ENCODE results near the gene HPS3.
"Not testable (repeated sequence)": the region's sequence is repeated elsewhere in the genome, so short reads cannot be mapped to it uniquely, and the experiment has no call there.

Gene HPS3

GRCh38 chr3:149196805-149197592, 67.6 kb downstream of the HPS3 start:
- not testable (repeated sequence) for DNase-seq

GRCh38 chr3:149197669-149198068, 68.2 kb downstream of the HPS3 start:
- no peak for DNase-seq

GRCh38 chr3:149198611-149199010, 69.2 kb downstream of the HPS3 start:
- DNase-seq, result no peak

DNA sequence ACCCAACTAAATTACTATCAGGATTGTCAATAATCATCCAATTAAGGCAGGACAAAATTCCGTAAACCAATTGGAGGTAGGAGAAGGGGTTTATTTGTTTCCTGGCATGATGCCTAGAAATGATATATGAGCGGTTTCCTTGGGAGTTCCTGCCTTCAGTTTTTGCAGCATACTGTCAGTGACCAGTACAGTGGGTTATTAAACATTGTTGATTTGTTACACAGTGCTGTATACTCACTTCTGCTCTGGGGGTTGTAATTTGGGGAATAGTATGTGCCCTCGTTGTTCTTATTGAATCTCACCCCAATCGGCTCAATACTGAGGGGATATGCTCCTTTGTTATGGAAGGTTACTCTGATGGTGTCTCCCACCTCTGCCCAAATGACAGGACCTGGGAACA, 70.0 kb downstream of the HPS3 start:
- DNase-seq, result no peak

DNA sequence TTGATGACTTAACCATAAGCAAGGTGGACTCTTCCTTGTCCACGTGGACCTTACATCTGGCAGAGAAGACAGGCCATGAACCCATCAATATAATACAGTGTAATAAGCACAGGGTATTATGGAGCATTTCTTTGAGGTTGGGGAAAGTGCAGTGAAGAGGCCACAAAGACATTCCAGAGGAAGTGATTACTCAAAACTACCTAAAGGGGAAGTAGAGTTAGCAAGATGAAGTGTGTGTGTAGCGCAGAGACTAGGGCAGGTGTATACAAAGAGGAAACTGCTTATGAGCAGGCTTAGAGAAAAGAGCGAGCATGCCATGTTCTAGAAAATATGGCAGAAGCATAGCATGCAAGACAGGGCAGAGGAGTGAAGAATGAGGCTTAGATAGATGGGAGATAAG, 74.3 kb downstream of the HPS3 start:
- peak; percentile 69 for DNase-seq

GRCh38 chr3:149204390-149204991, 75.1 kb downstream of the HPS3 start:
- no peak for DNase-seq

DNA sequence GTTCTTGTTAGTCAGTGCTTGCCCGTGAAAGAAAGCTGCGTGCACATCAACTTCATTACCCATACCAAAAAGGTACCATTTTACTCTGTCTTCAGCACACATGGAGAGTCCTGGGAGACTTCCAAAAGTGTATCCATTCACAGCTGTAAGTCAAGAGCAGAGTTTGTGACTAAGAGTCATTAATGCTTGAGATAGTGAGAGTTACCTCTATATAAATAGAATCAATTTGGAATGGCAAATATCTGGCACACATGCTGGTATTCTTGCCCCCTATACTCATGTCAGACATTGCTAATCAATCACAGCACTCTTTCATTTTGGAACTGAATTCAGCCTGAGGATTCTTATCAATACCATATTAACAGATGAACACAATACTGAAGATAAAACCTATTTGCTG, 78.0 kb downstream of the HPS3 start:
- no peak for DNase-seq

DNA sequence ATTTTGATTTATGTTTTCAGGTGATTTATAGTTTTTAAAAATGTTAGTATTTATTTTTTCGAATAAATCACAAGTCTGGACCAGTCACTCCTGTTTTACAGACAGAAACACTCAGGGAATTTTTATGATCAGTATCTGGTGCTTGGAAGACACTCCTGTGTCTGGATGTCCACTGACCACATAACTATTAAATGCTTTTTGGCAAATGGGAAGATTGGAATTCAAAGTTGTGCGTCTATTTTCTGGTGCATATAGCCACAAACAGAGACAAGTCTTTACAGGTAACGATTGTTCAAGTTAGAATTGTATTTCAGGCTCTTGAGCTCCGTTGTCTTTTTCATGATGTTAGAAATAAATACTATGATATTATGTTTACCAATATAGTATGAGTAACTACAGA, 80.0 kb downstream of the HPS3 start:
- DNase-seq, result no peak

GRCh38 chr3:149212386-149212785, 82.9 kb downstream of the HPS3 start:
- DNase-seq, result no peak

GRCh38 chr3:149214702-149215101, 85.3 kb downstream of the HPS3 start:
- DNase-seq, result no peak

DNA sequence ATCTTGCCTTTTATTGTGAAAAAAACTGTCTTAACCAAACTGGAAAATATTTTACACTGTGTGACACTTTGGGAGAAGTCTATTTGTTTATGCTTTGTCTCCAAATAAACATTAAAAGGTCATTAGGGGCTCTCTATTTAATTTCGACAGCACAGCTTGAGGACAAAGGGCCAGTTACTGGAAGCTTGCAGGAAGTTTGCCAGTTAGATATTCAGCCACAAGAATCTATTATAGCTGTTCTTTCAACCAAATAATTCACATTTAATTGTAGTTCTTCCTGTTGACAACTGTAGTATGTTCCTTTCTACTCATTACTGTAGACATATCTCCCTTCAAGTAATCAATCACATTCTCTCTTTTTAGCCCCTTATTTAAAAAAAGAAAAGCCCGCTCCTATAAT, 86.1 kb downstream of the HPS3 start:
- no peak for DNase-seq

DNA sequence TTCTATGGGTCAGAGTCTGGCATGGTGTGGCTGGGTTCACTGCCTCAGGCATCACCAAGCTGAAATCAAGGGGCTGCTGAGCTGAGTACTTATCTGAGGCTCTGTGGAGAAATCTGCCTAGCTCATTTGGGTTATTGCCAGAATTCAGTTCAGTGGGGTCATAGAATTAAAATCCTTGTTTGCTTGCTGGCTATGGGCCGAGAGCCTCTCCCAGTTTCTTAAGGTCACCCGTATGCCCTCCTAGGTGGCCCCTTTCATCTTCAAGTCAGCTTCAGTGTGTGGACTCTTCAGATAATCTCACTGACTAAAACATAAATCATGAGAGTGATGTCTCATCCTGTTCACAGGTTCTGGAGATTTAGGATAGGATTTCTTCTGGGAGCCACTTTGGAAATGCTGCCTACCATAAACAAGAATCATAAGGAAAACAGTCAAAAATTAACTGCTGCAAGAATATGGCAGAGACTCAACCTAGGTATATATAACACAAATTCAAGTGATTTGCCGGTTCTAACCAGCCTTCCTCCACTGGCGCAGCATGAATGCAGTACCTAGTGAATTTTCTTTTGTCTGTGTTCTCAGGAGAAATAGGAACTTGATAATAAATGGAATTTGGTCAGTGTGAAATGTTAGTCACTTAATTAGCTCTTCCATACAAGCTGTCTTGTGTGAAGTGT, 86.9 kb downstream of the HPS3 start:
- DNase-seq, result no peak

- DNase-seq, result no peak
These were observed 87.9 kb downstream of the HPS3 start for GRCh38 chr3:149217347-149217746.

GRCh38 chr3:149219380-149220121, 90.1 kb downstream of the HPS3 start:
- DNase-seq, result not testable (repeated sequence)

DNA sequence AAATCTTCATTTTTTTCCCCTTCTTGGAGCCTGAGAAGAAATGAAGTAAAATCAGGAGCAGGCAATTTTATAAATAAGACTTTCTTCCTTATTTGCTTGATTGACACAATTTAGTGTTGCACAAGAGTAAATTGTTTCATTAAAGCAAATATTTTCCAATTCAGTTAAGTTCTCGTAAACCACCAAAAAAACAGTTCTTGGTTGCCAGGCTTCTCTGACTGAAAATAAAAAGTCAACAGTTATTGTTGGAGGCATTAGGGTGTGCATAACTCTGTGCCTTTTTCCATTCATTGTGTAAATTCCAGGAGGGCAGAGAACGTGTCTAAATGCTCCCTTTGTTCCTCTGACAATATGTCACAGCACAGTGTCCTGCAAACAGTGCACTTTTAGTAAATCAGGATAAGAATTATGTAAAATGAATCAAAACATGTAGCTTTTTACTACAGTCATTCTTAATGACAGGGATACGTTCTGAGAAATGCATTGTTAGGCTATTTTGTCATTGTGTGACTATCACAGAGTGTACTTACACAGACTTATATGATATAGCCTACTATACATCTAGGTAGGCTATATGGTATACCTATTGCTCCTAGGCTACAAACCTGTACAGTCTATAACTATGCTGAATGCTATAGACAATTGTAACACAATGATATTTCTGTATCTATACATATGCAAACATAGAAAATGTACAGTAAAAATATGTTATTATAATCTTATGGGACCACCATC, 92.5 kb downstream of the HPS3 start, which contains the start of gene CP:
Gene CP, minus strand, starts transcription at position 47 of the 735 bp plus-strand sequence. Its CDS starts 37 bp downstream, at position 10.
- DNase-seq, result no peak

Measured in activated CD4-positive, alpha-beta T cell treated with anti-CD3 and anti-CD28 coated beads, Interleukin-2, Interleukin-6, amounts not matched to agents 100 ng/mL and 50 ng/mL, durations not matched to agents 16 hours and 8 hours (primary cell).